SKM-1 treated with dmso at 0.1 percent for 144 hours (cell line): ENCODE measurements around the gene AXL.
"Not testable (repeated sequence)": the region's sequence is repeated elsewhere in the genome, so short reads cannot be mapped to it uniquely, and the experiment has no call there.

ENCODE experiments used
- DNase-seq: peaks from one replicate; lab custom pipeline; 2025; ENCODE audit not compliant: unreplicated experiment; lab: John Stamatoyannopoulos, UW

Gene AXL

DNA sequence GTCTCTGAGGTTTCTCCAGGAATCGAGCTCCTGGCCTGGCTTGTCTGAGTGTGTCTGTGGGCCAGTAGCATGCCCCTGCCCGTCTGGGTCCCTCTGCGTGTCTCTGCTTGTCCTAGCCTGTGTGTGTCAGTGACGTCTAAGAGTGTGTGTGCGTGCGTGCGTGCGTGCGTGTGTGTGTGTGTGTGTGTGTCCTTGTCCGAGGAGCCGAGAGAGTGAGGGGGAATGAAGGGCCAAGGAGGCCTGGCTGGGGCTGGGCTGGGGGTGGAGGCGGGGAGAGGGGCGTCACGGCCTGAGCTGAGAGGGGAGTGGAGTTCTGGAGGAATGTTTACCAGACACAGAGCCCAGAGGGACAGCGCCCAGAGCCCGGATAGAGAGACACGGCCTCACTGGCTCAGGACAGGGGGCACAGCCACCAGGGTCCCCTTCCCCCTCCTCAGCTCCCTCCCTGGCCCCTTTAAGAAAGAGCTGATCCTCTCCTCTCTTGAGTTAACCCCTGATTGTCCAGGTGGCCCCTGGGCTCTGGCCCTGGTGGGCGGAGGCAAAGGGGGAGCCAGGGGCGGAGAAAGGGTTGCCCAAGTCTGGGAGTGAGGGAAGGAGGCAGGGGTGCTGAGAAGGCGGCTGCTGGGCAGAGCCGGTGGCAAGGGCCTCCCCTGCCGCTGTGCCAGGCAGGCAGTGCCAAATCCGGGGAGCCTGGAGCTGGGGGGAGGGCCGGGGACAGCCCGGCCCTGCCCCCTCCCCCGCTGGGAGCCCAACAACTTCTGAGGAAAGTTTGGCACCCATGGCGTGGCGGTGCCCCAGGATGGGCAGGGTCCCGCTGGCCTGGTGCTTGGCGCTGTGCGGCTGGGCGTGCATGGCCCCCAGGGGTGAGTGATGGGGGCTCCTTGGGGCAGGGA is at the start of gene AXL:
AXL (plus strand) TSS at position 609 of the 893 bp plus-strand sequence; CDS start at position 779, 170 bp downstream.
- DNase-seq = no peak

- DNase-seq = no peak
Observed at GRCh38 chr19:41172297-41173164, 46.5 kb upstream of the AXL start.

GRCh38 chr19:41174297-41174928 is 44.6 kb upstream of the AXL start:
- DNase-seq = no peak

- peak; percentile 95 for DNase-seq
Observed at GRCh38 chr19:41175801-41176777, 42.9 kb upstream of the AXL start.

DNA sequence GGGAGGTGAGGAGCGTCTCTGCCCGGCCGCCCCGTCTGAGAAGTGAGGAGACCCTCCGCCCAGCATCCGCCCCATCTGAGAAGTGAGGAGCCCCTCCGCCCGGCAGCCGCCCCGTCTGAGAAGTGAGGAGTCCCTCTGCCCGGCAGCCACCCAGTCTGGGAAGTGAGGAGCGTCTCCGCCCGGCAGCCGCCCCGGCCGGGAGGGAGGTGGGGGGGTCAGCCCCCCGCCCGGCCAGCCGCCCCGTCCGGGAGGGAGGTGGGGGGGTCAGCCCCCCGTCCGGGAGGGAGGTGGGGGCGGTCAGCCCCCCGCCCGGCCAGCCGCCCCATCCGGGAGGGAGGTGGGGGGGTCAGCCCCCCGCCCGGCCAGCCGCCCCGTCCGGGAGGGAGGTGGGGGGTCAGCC is 38.9 kb upstream of the AXL start:
- DNase-seq = not testable (repeated sequence)

DNA sequence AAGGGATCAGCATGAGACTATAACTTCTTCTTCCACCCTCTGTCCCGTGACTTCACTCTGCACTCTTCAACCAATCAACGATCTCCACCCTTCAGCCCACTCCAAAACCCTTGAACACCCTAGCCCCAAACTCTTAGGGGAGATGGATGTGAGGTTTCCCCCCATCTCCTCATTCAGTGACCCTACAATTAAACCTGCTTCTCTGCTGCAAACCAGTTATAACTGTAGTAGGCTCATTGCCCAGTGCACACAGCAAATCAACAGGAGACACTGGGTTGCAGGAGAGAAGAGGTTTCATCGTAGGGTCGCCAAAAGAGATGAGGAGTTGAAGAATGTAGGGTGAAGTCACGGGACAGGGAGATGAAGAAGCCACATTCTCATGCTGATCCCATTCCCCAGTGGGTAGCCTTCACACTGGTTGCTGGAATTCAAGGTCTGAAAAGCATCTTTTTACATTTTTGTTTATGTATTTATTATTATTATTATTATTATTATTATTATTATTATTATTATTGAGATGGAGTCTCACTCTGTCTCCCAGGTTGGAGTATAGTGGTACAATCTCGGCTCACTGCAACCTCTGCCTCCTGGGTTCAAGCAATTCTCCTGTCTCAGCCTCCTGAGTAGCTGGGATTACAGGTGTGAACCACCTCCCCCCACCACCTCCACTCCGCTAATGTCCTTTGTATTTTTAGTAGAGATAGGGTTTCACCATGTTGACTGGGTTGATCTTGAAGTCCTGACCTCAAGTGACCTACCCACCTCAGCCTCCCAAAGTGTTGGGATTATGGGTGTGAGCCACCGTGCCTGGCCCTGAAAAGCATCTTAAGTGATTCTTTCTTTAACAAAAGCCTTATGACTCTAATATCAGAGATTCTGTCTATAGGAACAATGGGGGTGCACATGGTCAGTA is 31.8 kb upstream of the AXL start:
- DNase-seq = no peak

GRCh38 chr19:41187884-41188279 is 31.1 kb upstream of the AXL start:
- DNase-seq = no peak

GRCh38 chr19:41189425-41190065 is 29.5 kb upstream of the AXL start:
- DNase-seq = no peak

GRCh38 chr19:41192574-41193429 is 26.2 kb upstream of the AXL start, which contains the start of gene CYP2S1:
TSS of gene CYP2S1 (plus strand) at chr19:41193219. CDS start at chr19:41193265, 46 bp downstream.
- DNase-seq = peak; percentile 11

DNA sequence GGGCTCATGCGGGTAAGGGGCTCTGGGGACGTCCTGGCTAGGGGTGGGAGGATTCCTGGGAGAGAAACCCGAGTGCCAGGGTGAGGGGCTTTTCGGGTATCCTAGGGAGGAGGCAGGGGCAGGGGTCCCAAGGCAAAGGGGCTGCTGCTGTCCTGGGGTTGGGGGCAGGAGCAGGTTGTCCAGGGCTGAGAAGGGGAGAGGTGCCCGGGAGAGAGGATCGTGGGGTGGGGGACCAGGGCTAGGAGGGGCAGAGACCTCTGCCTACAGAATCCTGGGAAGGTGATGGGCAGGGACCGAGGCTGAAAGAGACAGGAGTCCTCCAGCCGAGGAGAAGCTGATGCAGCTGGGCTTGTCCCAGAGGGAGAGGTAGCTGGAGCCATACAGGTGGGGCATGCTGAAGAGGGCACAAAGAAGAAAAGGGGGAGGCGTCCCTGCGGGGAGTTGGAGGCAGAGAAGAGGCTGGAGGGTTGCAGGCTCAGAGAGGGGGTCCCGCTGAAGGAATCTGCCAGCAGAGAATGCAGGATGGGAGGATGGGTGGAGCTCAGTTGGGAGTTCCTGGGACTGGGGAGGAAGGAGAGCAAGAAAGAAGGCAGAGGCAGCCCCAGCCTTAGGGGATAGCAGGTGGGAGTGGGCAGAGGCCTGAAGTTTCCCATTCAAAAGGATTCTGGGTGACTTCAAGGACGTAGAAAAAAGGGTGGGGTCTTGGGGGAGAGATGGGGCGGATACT is 25.4 kb upstream of the AXL start:
- no peak for DNase-seq

DNA sequence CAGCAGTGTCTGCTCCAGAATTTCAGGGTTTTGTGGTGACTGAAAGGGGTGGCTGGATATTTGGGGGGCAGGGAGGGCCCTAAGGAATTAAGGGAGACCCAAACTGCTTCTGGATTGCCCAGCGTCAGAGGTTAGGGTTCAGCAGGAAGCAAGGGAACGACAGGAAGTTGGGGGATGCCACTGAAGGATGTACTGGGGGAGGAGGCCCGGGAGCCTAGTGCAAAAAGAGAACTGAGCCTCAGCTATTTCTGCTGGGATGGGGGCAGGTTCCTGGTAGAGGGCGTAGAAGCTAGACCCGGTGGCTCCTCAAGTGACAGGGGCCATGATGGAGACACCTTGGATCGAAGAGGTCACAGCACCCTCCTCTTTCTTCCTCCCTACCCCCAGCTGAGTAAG is 24.9 kb upstream of the AXL start:
- DNase-seq = peak; percentile 59

DNA sequence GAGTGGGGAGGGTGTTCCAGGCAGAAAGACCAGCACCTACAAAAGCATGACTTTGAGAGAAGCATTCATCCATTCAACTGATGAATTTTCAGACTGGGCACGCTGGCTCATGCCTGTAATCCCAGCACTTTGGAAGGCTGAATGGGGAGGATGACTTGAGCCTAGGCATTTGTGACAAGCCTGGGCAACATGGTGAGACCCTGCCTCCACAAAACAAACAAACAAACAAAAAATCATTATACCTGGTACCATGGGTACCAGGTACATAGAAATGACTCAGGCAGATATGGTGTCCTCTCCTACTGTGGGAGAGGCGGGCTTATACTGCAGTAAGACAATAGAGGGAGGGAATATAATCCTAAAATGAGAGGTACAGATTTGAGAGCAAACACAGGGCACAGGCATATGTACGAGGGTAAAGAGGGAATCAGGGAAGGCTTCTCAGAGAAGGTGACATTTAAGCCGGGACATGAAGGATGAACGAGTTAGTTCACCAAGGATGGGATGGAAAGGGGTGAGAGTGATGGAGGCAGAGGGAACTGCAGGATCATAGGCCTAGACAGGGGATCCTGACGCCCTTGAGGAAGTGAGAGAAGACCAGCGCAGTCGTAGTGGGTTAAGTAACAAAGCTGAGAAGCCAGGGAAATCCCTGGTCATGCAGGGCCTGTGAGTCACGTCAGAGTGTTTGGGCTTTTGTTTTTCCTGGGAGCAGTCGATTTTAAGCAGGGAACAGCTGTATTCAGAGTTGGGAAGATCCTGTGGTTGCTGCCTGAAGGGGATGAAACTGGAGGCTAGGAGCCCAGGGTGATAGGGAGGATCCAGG is 23.1 kb upstream of the AXL start:
- DNase-seq = no peak

DNA sequence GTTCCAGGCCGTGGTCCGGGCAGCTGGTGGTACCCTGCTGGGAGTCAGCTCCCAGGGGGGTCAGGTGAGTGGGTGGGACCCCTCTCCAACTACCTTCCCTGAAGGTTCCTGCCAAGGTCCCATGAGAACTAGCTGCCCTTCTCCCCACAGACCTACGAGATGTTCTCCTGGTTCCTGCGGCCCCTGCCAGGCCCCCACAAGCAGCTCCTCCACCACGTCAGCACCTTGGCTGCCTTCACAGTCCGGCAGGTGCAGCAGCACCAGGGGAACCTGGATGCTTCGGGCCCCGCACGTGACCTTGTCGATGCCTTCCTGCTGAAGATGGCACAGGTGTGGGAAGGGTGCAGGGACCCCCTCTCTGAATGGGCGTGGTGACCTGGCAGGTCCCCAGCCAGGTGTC is 20.5 kb upstream of the AXL start:
- no peak for DNase-seq

- DNase-seq = no peak
Observed at GRCh38 chr19:41203371-41203770, 15.7 kb upstream of the AXL start.

GRCh38 chr19:41204338-41204737 is 14.7 kb upstream of the AXL start:
- peak; percentile 68 for DNase-seq

DNA sequence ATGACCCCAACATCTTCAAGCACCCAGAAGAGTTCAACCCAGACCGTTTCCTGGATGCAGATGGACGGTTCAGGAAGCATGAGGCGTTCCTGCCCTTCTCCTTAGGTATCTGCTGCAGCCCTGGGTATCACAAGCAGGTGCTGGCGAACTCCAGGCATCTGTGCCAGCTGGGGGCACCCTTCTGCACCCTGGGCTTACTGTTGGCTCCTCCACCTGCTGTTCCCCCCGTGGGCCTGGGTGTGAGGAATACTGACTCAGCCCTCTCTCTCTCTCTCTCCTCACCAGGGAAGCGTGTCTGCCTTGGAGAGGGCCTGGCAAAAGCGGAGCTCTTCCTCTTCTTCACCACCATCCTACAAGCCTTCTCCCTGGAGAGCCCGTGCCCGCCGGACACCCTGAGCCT is 13.0 kb upstream of the AXL start:
- DNase-seq = no peak
